GM12878 (cell line): ENCODE results near the gene ALX4. TPM values are rescaled to one million over a fixed set of nuclear protein-coding genes. Genes with fewer than 3 reads are reported as not detected.
A peak's percentile ranks its signal among the peaks of the same experiment; 100 is the strongest.

Source experiments
- ATAC-seq: fragments of 200-7000 bp; cut with Tn5 transposase; 3 replicates; pipeline ENCODE4 v1.9.1; 2020; ENCODE audit warnings: mild to moderate bottlenecking, moderate library complexity
- BruUV-seq: library from RNA; stranded (reverse); fragments of 400-500 nt; replicated peaks from 2 replicates; lab custom pipeline; 2021; lab: Mats Ljungman, UMichigan
- CTCF ChIA-PET: fragments of 300-600 bp; sonication (Branson Sonifier 250); formaldehyde crosslinking; extraction: SDS; loops from one replicate; lab custom pipeline; 2021; ENCODE audit warnings: inconsistent platforms; lab: Yijun Ruan, JAX
- POLR2A ChIA-PET: fragments of 350-600 bp; formaldehyde crosslinking; extraction: SDS; loops from one replicate; lab custom pipeline; 2021; ENCODE audit warnings: inconsistent platforms; lab: Charles Lee
- RAD21 ChIA-PET: fragments of 300-600 bp; sonication (Branson Sonifier 250); formaldehyde crosslinking; loops from one replicate; lab custom pipeline; 2023; ENCODE audit warnings: antibody characterized with exemption; ENCODE audit not compliant: unreplicated experiment; lab: Charles Lee
- SMC1A ChIA-PET: fragments of 300-600 bp; sonication (Branson Sonifier 250); formaldehyde crosslinking; loops from one replicate; lab custom pipeline; 2023; ENCODE audit not compliant: unreplicated experiment, uncharacterized antibody; lab: Charles Lee
- DNase-seq: peaks from one replicate; pipeline ENCODE4 v3.0.0-alpha.2; 2011; ENCODE audit warnings: low read depth, low spot score
- FAIRE-seq: peaks from 3 replicates; lab custom pipeline; 2011; peaks lifted over from hg19 to GRCh38; lab: Jason Lieb, UNC
- H2AFZ ChIP-seq: 2 replicates; pipeline ENCODE4 v1.6.0; 2011; ENCODE audit warnings: low read depth, low read length, control low read depth; ENCODE audit not compliant: control insufficient read depth
- H3K27ac ChIP-seq: 2 replicates; pipeline ENCODE4 v1.5.1; 2011; ENCODE audit warnings: control low read depth; ENCODE audit not compliant: control insufficient read depth, insufficient read depth
- H3K27me3 ChIP-seq, 2 experiments: replicated peaks in 1 of 2; 2 replicates each; pipeline versions ENCODE4 v1.6.0 to v1.6.1; 2011; ENCODE audit warnings: low read length in 1 of 2; ENCODE audit not compliant: control insufficient read depth in 2 of 2, insufficient read depth in 2 of 2
- H3K36me3 ChIP-seq, 2 experiments: 2 replicates each; pipeline ENCODE4 v1.5.1; 2011; ENCODE audit warnings: low read length in 1 of 2; ENCODE audit not compliant: control insufficient read depth in 2 of 2, insufficient read depth in 2 of 2
- H3K4me1 ChIP-seq: 2 replicates; pipeline ENCODE4 v1.6.1; 2011; ENCODE audit warnings: mild to moderate bottlenecking, low read length, moderate library complexity, mixed read lengths; ENCODE audit not compliant: control insufficient read depth, insufficient read depth
- H3K4me2 ChIP-seq: 2 replicates; pipeline ENCODE4 v1.6.0; 2011; ENCODE audit warnings: control low read depth; ENCODE audit not compliant: control insufficient read depth, insufficient read depth
- H3K4me3 ChIP-seq: fragments of 200-600 bp; sonication (generic); 2 replicates; pipeline ENCODE4 v1.5.1; 2016
- H3K79me2 ChIP-seq: 2 replicates; pipeline ENCODE4 v1.6.0; 2011; ENCODE audit warnings: low read length; ENCODE audit not compliant: control insufficient read depth, insufficient read depth
- H3K9ac ChIP-seq: 2 replicates; pipeline ENCODE4 v1.8.0; 2011; ENCODE audit warnings: low read length, control low read depth, mixed read lengths; ENCODE audit not compliant: control insufficient read depth, insufficient read depth
- H3K9me3 ChIP-seq: replicated peaks from 3 replicates; pipeline ENCODE4 v1.5.1; 2011; ENCODE audit warnings: mild to moderate bottlenecking, low read length; ENCODE audit not compliant: control insufficient read depth, insufficient read depth
- H4K20me1 ChIP-seq: 2 replicates; pipeline ENCODE4 v1.6.0; 2011; ENCODE audit not compliant: control insufficient read depth, insufficient read depth
- CHD1 ChIP-seq: IDR thresholded peaks from 2 replicates; pipeline ENCODE4 v1.6.1; 2012; ENCODE audit warnings: low read depth, low read length, improper control_type of control experiment
- CHD4 ChIP-seq: fragments of 200-600 bp; sonication (generic); IDR thresholded peaks from 2 replicates; pipeline ENCODE4 v1.6.1; 2016; ENCODE audit warnings: mild to moderate bottlenecking
- CTCF ChIP-seq, 3 experiments: IDR thresholded peaks in 2 of 3; conservative IDR thresholded peaks in 1 of 3; 2 replicates each; pipeline ENCODE4 v1.5.1; 2011; ENCODE audit warnings: low read depth in 3 of 3, low read length in 3 of 3, mild to moderate bottlenecking in 3 of 3, control low read depth in 2 of 3, moderate library complexity in 2 of 3, inconsistent platforms in 1 of 3, mixed read lengths in 1 of 3; ENCODE audit not compliant: control insufficient read depth in 2 of 3, insufficient read depth in 1 of 3; ENCODE audit errors: extremely low read depth in 1 of 3
- HDAC6 ChIP-seq: fragments of 200-600 bp; sonication (generic); IDR thresholded peaks from one replicate; pipeline ENCODE4 v1.8.0; 2017; ENCODE audit warnings: antibody characterized with exemption; ENCODE audit not compliant: unreplicated experiment
- IKZF1 ChIP-seq: fragments of 450-650 bp; conservative IDR thresholded peaks from 2 replicates; pipeline ENCODE4 v1.6.1; 2017; ENCODE audit warnings: antibody characterized with exemption, mild to moderate bottlenecking
- IRF4 ChIP-seq: IDR thresholded peaks from 2 replicates; pipeline ENCODE4 v1.6.1; 2011; ENCODE audit warnings: low read depth, low read length
- MLLT1 ChIP-seq: fragments of 450-650 bp; IDR thresholded peaks from 2 replicates; pipeline ENCODE4 v1.6.1; 2016; ENCODE audit warnings: mild to moderate bottlenecking
- MTA2 ChIP-seq: fragments of 450-650 bp; IDR thresholded peaks from 2 replicates; pipeline ENCODE4 v1.6.1; 2016; ENCODE audit warnings: low read depth, mild to moderate bottlenecking, moderate library complexity
- MTA3 ChIP-seq: IDR thresholded peaks from 2 replicates; pipeline ENCODE4 v1.6.1; 2012; ENCODE audit warnings: low read length, inconsistent platforms, borderline replicate concordance
- NBN ChIP-seq: fragments of 450-650 bp; IDR thresholded peaks from 2 replicates; pipeline ENCODE4 v1.6.1; 2016
- NFIC ChIP-seq: IDR thresholded peaks from 2 replicates; pipeline ENCODE4 v1.6.1; 2012; ENCODE audit warnings: low read depth, mild to moderate bottlenecking, inconsistent platforms, low read length, moderate library complexity
- NFXL1 ChIP-seq: fragments of 450-650 bp; IDR thresholded peaks from 2 replicates; pipeline ENCODE4 v1.6.1; 2017; ENCODE audit warnings: antibody characterized with exemption, mild to moderate bottlenecking, borderline replicate concordance
- NR2F1 ChIP-seq: fragments of 450-650 bp; conservative IDR thresholded peaks from 2 replicates; pipeline ENCODE4 v1.6.1; 2017; ENCODE audit warnings: mild to moderate bottlenecking
- PAX8 ChIP-seq: fragments of 450-650 bp; IDR thresholded peaks from 2 replicates; pipeline ENCODE4 v1.6.1; 2017; ENCODE audit warnings: mild to moderate bottlenecking, moderate library complexity
- RAD21 ChIP-seq: IDR thresholded peaks from 2 replicates; pipeline ENCODE4 v1.6.1; 2011; ENCODE audit warnings: mild to moderate bottlenecking, low read depth, low read length, moderate library complexity; ENCODE audit not compliant: insufficient read depth
- SIX5 ChIP-seq: IDR thresholded peaks from 2 replicates; pipeline ENCODE4 v1.6.1; 2011; ENCODE audit warnings: mild to moderate bottlenecking, low read depth, low read length, moderate library complexity; ENCODE audit not compliant: severe bottlenecking
- SMAD5 ChIP-seq: IDR thresholded peaks from 2 replicates; pipeline ENCODE4 v1.6.1; 2016; ENCODE audit warnings: antibody characterized with exemption, low read depth
- SMC3 ChIP-seq: IDR thresholded peaks from 2 replicates; pipeline ENCODE4 v1.6.1; 2011; ENCODE audit warnings: low read length, improper control_type of control experiment, borderline replicate concordance
- SUPT20H ChIP-seq: IDR thresholded peaks from 2 replicates; pipeline ENCODE4 v1.6.1; 2011; ENCODE audit warnings: low read depth, mild to moderate bottlenecking, low read length, moderate library complexity, borderline replicate concordance; ENCODE audit not compliant: control insufficient read depth
- SUZ12 ChIP-seq: fragments of 200-600 bp; sonication (generic); IDR thresholded peaks from one replicate; pipeline ENCODE4 v1.6.1; 2018; ENCODE audit warnings: antibody characterized with exemption, mild to moderate bottlenecking; ENCODE audit not compliant: unreplicated experiment
- YY1 ChIP-seq: IDR thresholded peaks from 2 replicates; pipeline ENCODE4 v1.6.1; 2011; ENCODE audit warnings: low read depth, mild to moderate bottlenecking, low read length
- ZNF622 ChIP-seq: fragments of 450-650 bp; IDR thresholded peaks from 2 replicates; pipeline ENCODE4 v1.6.1; 2017; ENCODE audit warnings: mild to moderate bottlenecking, inconsistent platforms
- WGBS: methylation state at CpG from one replicate; pipeline ENCODE4 v1.1.6; 2016; ENCODE audit warnings: low lambda C conversion rate; ENCODE audit not compliant: insufficient replicate concordance, insufficient coverage; ENCODE audit errors: missing lambda C conversion rate; 5-methylcytosine and 5-hydroxymethylcytosine counted together
- in situ Hi-C: fragments of 300-500 bp; cut with MboI; formaldehyde crosslinking; loops from 9 replicates; pipeline ENCODE4 v1.14.3; 2018; ENCODE audit warnings: mixed read lengths
- intact Hi-C: fragments of 100-400 bp; cut with micrococcal nuclease; formaldehyde crosslinking; loops from one replicate; pipeline ENCODE4 v1.14.2; 2022; ENCODE audit not compliant: unreplicated experiment
- polyA plus RNA-seq, 11 experiments: library from polyadenylated mRNA; depleted of rRNA in 4 of 11; unstranded in 6 of 11; stranded (reverse) in 5 of 11; fragments of >200 nt; fragmentation: Nextera tagmentation in 4 of 11; fragmentation: Illumina TruSeq in 1 of 11; extraction: Ambion mirVana in 4 of 11; extraction: Trizol in 1 of 11; gene quantifications; 1 replicate in 1 of 11; 2 replicates in 10 of 11; pipeline versions ENCODE4 v1.2.1 to v1.2.3, GENCODE V29; 2011 to 2016; ENCODE audit warnings: inconsistent platforms in 2 of 11, missing spikeins in 2 of 11, low read depth in 1 of 11
- total RNA-seq, 4 experiments: library from RNA; depleted of rRNA in 3 of 4; stranded (reverse); fragments of >200 nt in 3 of 4; fragmentation: Illumina TruSeq in 1 of 4; extraction: Trizol in 1 of 4; gene quantifications; 2 replicates each; pipeline versions ENCODE4 v1.2.1 to v1.2.3, GENCODE V29; 2013 to 2021

ALX4 gene
- total and polyA plus RNA-seq, 10 of the 15 experiments (the other 5 are each of a cell fraction or from before 2014, with no cell fraction given): not detected

- TF ChIP-seq CHD4 (no peak), SUZ12 (no peak), NR2F1 (no peak), SIX5 (no peak), MLLT1 (no peak)
Observed at GRCh38 chr11:44286911-44287310, 23.0 kb downstream of the ALX4 start (continued).

GRCh38 chr11:44286268-44286880 is 23.6 kb downstream of the ALX4 start:
- peak; percentile 80 for FAIRE-seq
- ChIA-PET RAD21 (interaction anchor here (0.6 to 1.7 kb wide), 8 partner anchors 15 to 625 kb away, joined by 3 to 10 read pairs (median 4); partner anchors contain the start of gene EXT2), CTCF (interaction anchor here (0.8 to 3.4 kb wide), 17 partner anchors 10 to 330 kb away, joined by 3 to 19 read pairs (median 4); partner anchors contain the start of gene EXT2), POLR2A (interaction anchor here (0.6 kb wide), 1 partner anchor 34 kb away, joined by 4 read pairs; no protein-coding TSS in a partner anchor), SMC1A (interaction anchor here (0.8 to 2.4 kb wide), 6 partner anchors 11 to 254 kb away, joined by 3 to 11 read pairs (median 4); no protein-coding TSS in a partner anchor)
- no peaks in the 10 kb centered on the region; a peak in 1 of 4 replicates for H3K27me3 ChIP-seq
- DNase-seq: peak; percentile 2
- TF ChIP-seq MTA2 (no peak), NBN (no peak), CHD1 (no peak), PAX8 (no peak), NFIC (no peak), RAD21 (peak; percentile 96), HDAC6 (no peak), ZNF622 (no peak), SMAD5 (no peak), NFXL1 (no peak), IKZF1 (no peak), YY1 (peak; percentile 65; the same call in 1 of the 2 replicates), MTA3 (no peak), SMC3 (peak; percentile 96), SUPT20H (no peak), IRF4 (0 out of 2 replicates have a peak, but pooled peaks have one; percentile 30), CTCF (IDR thresholded peaks at IDR 0.05 in 2 of 3, conservative IDR thresholded peaks at IDR 0.05 in 1 of 3; ENCODE audit: control insufficient read depth in 2 of 3, extremely low read depth in 1 of 3, insufficient read depth in 1 of 3, low read depth in 3 of 3, low read length in 3 of 3) (peak; percentile 83 to 99 (median 96); a peak in 5 of 6 replicates)
- peak; percentile 91 for ATAC-seq
- H3K79me2 ChIP-seq: no peaks in the 10 kb centered on the region
- H3K4me1 ChIP-seq: no peaks in the 10 kb centered on the region
- WGBS: 40% methylated on average over 10 of the region's 10 CpGs
- H2AFZ ChIP-seq: no peak overlapping the region
- H3K4me3 ChIP-seq: no peak overlapping the region
- in situ Hi-C loops: loop anchor here (5.0 to 10.0 kb wide), 2 partner anchors 251 to 338 kb away; no protein-coding TSS in a partner anchor
- no peak overlapping the region for H3K4me2 ChIP-seq
- intact Hi-C loops: loop anchor here (1.0 to 10.0 kb wide), 6 partner anchors 176 to 628 kb away; no protein-coding TSS in a partner anchor
- no peak overlapping the region for H3K9ac ChIP-seq
- no peaks in the 10 kb centered on the region for H3K9me3 ChIP-seq
- H4K20me1 ChIP-seq: no peaks in the 10 kb centered on the region
- no TSS peak for BruUV-seq
- no peak overlapping the region for H3K27ac ChIP-seq
- H3K36me3 ChIP-seq: no peaks in the 10 kb centered on the region
